Stimulated activated CD8-positive, alpha-beta memory T cell treated with anti-CD3 and anti-CD28 coated beads, Interleukin-12 subunit alpha, Interleukin-12 subunit beta, amount 100 ng/mL, for 4 hours (primary cell): ENCODE measurements around the gene NUB1.

Experiments used
- DNase-seq: peaks from one replicate; pipeline ENCODE4 v3.0.0-alpha.2; 2020; ENCODE audit warnings: low read depth

Gene NUB1

GRCh38 chr7:151404216-151405011, 62.8 kb downstream of the NUB1 start:
- no peak for DNase-seq

- no peak for DNase-seq
Measured at GRCh38 chr7:151405056-151405455, 63.4 kb downstream of the NUB1 start.

- no peak for DNase-seq
Measured at GRCh38 chr7:151405588-151405987, 64.0 kb downstream of the NUB1 start.

- no peak for DNase-seq
Measured at GRCh38 chr7:151406051-151406875, 64.7 kb downstream of the NUB1 start.

- no peak for DNase-seq
Measured at GRCh38 chr7:151406886-151407583, 65.4 kb downstream of the NUB1 start.

- no peak for DNase-seq
Measured at GRCh38 chr7:151408498-151408838, 66.9 kb downstream of the NUB1 start.

GRCh38 chr7:151408839-151409666, 67.4 kb downstream of the NUB1 start:
- DNase-seq = peak; percentile 13

GRCh38 chr7:151409667-151410404, 68.2 kb downstream of the NUB1 start, which contains the start of gene WDR86:
Gene WDR86 (minus strand): TSS chr7:151410038. CDS start chr7:151409589, 449 bp downstream.
- no peak for DNase-seq

GRCh38 chr7:151410405-151411390, 69.1 kb downstream of the NUB1 start:
- no peak for DNase-seq

GRCh38 chr7:151411551-151411950, 69.9 kb downstream of the NUB1 start:
- no peak for DNase-seq

- DNase-seq = no peak
Measured at GRCh38 chr7:151412318-151412717, 70.7 kb downstream of the NUB1 start.

- no peak for DNase-seq
Measured at GRCh38 chr7:151413241-151413640, 71.6 kb downstream of the NUB1 start.

- DNase-seq = no peak
Measured at GRCh38 chr7:151415375-151416105, 73.9 kb downstream of the NUB1 start.

- no peak for DNase-seq
Measured at GRCh38 chr7:151416112-151416940, 74.7 kb downstream of the NUB1 start.

- DNase-seq = no peak
Measured at GRCh38 chr7:151416941-151417315, 75.3 kb downstream of the NUB1 start.

GRCh38 chr7:151420144-151420543, 78.5 kb downstream of the NUB1 start:
- no peak for DNase-seq

- DNase-seq = no peak
Measured at GRCh38 chr7:151422212-151422611, 80.6 kb downstream of the NUB1 start.

GRCh38 chr7:151423226-151423625, 81.6 kb downstream of the NUB1 start:
- DNase-seq = no peak
